ENCODE measurements around the gene ZFP3. TPM values are rescaled to one million over a fixed set of nuclear protein-coding genes. Genes with fewer than 3 reads are reported as not detected.
"Not testable (repeated sequence)": the region's sequence is repeated elsewhere in the genome, so short reads cannot be mapped to it uniquely, and the experiment has no call there.

Gene ZFP3
- total RNA-seq, 1 donor from 2014 or later = 6.3 TPM

- not testable (repeated sequence) for H3K27me3 ChIP-seq (ENCODE audit: control insufficient read depth in 3 of 3, insufficient read depth in 3 of 3, low read length in 3 of 3); H3K36me3 ChIP-seq (ENCODE audit: control insufficient read depth in 3 of 3, insufficient read depth in 3 of 3, low read length in 3 of 3)
Observed at GRCh38 chr17:5130261-5130660, 52.0 kb downstream of the ZFP3 start.

GRCh38 chr17:5130687-5131086, 52.4 kb downstream of the ZFP3 start:
- not testable (repeated sequence) for H3K9ac ChIP-seq (ENCODE audit: low read depth in 1 of 3, low read length in 3 of 3); H3K27ac ChIP-seq (ENCODE audit: low read depth, low read length); H3K4me1 ChIP-seq (ENCODE audit: control insufficient read depth in 3 of 3, insufficient read depth in 3 of 3, low read length in 3 of 3); H3K27me3 ChIP-seq (ENCODE audit: control insufficient read depth in 3 of 3, insufficient read depth in 3 of 3, low read length in 3 of 3); H3K36me3 ChIP-seq (ENCODE audit: control insufficient read depth in 3 of 3, insufficient read depth in 3 of 3, low read length in 3 of 3); H3K4me3 ChIP-seq (ENCODE audit: low read length in 3 of 3); H3K9me3 ChIP-seq (ENCODE audit: control insufficient read depth in 3 of 3, low read length in 3 of 3)

More at GRCh38 chr17:5130261-5130660, 52.0 kb downstream of the ZFP3 start:
- not testable (repeated sequence) for H3K4me1 ChIP-seq (ENCODE audit: control insufficient read depth in 3 of 3, insufficient read depth in 3 of 3, low read length in 3 of 3); H3K27ac ChIP-seq (ENCODE audit: low read depth, low read length); H3K9me3 ChIP-seq (ENCODE audit: control insufficient read depth in 3 of 3, low read length in 3 of 3); H3K4me3 ChIP-seq (ENCODE audit: low read length in 3 of 3); H3K9ac ChIP-seq (ENCODE audit: low read depth in 1 of 3, low read length in 3 of 3)

- H3K4me1 ChIP-seq (ENCODE audit: control insufficient read depth in 3 of 3, insufficient read depth in 3 of 3, low read length in 3 of 3) = no peaks in the 10 kb centered on the region
- no peak overlapping the region for H3K4me3 ChIP-seq (ENCODE audit: low read length in 3 of 3)
- H3K27me3 ChIP-seq (ENCODE audit: control insufficient read depth in 3 of 3, insufficient read depth in 3 of 3, low read length in 3 of 3) = no peaks in the 10 kb centered on the region
- no peak overlapping the region for H3K27ac ChIP-seq (ENCODE audit: low read depth, low read length)
- H3K36me3 ChIP-seq (ENCODE audit: control insufficient read depth in 3 of 3, insufficient read depth in 3 of 3, low read length in 3 of 3) = peaks cover 0 to 2% (median 0%) of the 10 kb centered on the region in 3 donors
- H3K9ac ChIP-seq (ENCODE audit: low read depth in 1 of 3, low read length in 3 of 3) = no peak overlapping the region
- no peaks in the 10 kb centered on the region for H3K9me3 ChIP-seq (ENCODE audit: control insufficient read depth in 3 of 3, low read length in 3 of 3)
Observed at GRCh38 chr17:5131146-5131715, 53.0 kb downstream of the ZFP3 start.

GRCh38 chr17:5131799-5132502, 53.7 kb downstream of the ZFP3 start:
- not testable (repeated sequence) for H3K9ac ChIP-seq (ENCODE audit: low read depth in 1 of 3, low read length in 3 of 3); H3K4me3 ChIP-seq (ENCODE audit: low read length in 3 of 3); H3K27me3 ChIP-seq (ENCODE audit: control insufficient read depth in 3 of 3, insufficient read depth in 3 of 3, low read length in 3 of 3); H3K4me1 ChIP-seq (ENCODE audit: control insufficient read depth in 3 of 3, insufficient read depth in 3 of 3, low read length in 3 of 3); H3K27ac ChIP-seq (ENCODE audit: low read depth, low read length); H3K36me3 ChIP-seq (ENCODE audit: control insufficient read depth in 3 of 3, insufficient read depth in 3 of 3, low read length in 3 of 3); H3K9me3 ChIP-seq (ENCODE audit: control insufficient read depth in 3 of 3, low read length in 3 of 3)

- H3K27ac ChIP-seq (ENCODE audit: low read depth, low read length); H3K27me3 ChIP-seq (ENCODE audit: control insufficient read depth in 3 of 3, insufficient read depth in 3 of 3, low read length in 3 of 3); H3K4me3 ChIP-seq (ENCODE audit: low read length in 3 of 3); H3K36me3 ChIP-seq (ENCODE audit: control insufficient read depth in 3 of 3, insufficient read depth in 3 of 3, low read length in 3 of 3); H3K9ac ChIP-seq (ENCODE audit: low read depth in 1 of 3, low read length in 3 of 3); H3K4me1 ChIP-seq (ENCODE audit: control insufficient read depth in 3 of 3, insufficient read depth in 3 of 3, low read length in 3 of 3); H3K9me3 ChIP-seq (ENCODE audit: control insufficient read depth in 3 of 3, low read length in 3 of 3): not testable (repeated sequence)
Observed at GRCh38 chr17:5132503-5133225, 54.4 kb downstream of the ZFP3 start.

GRCh38 chr17:5133311-5133710, 55.0 kb downstream of the ZFP3 start:
- H3K27me3 ChIP-seq (ENCODE audit: control insufficient read depth in 3 of 3, insufficient read depth in 3 of 3, low read length in 3 of 3) = no peaks in the 10 kb centered on the region
- H3K27ac ChIP-seq (ENCODE audit: low read depth, low read length) = no peak overlapping the region
- no peak overlapping the region for H3K9ac ChIP-seq (ENCODE audit: low read depth in 1 of 3, low read length in 3 of 3)
- no peaks in the 10 kb centered on the region for H3K4me1 ChIP-seq (ENCODE audit: control insufficient read depth in 3 of 3, insufficient read depth in 3 of 3, low read length in 3 of 3)
- H3K4me3 ChIP-seq (ENCODE audit: low read length in 3 of 3) = no peak overlapping the region
- H3K9me3 ChIP-seq (ENCODE audit: control insufficient read depth in 3 of 3, low read length in 3 of 3) = no peaks in the 10 kb centered on the region
- peaks cover 0 to 2% (median 0%) of the 10 kb centered on the region in 3 donors for H3K36me3 ChIP-seq (ENCODE audit: control insufficient read depth in 3 of 3, insufficient read depth in 3 of 3, low read length in 3 of 3)

- H3K36me3 ChIP-seq (ENCODE audit: control insufficient read depth in 3 of 3, insufficient read depth in 3 of 3, low read length in 3 of 3); H3K27me3 ChIP-seq (ENCODE audit: control insufficient read depth in 3 of 3, insufficient read depth in 3 of 3, low read length in 3 of 3); H3K4me1 ChIP-seq (ENCODE audit: control insufficient read depth in 3 of 3, insufficient read depth in 3 of 3, low read length in 3 of 3); H3K27ac ChIP-seq (ENCODE audit: low read depth, low read length); H3K9me3 ChIP-seq (ENCODE audit: control insufficient read depth in 3 of 3, low read length in 3 of 3); H3K9ac ChIP-seq (ENCODE audit: low read depth in 1 of 3, low read length in 3 of 3); H3K4me3 ChIP-seq (ENCODE audit: low read length in 3 of 3): not testable (repeated sequence)
Observed at GRCh38 chr17:5133961-5134360, 55.7 kb downstream of the ZFP3 start.

- H3K9me3 ChIP-seq (ENCODE audit: control insufficient read depth in 3 of 3, low read length in 3 of 3); H3K9ac ChIP-seq (ENCODE audit: low read depth in 1 of 3, low read length in 3 of 3): not testable (repeated sequence)
Observed at GRCh38 chr17:5134571-5134970, 56.3 kb downstream of the ZFP3 start.

GRCh38 chr17:5135131-5135712, 57.0 kb downstream of the ZFP3 start:
- H3K27ac ChIP-seq (ENCODE audit: low read depth, low read length); H3K9ac ChIP-seq (ENCODE audit: low read depth in 1 of 3, low read length in 3 of 3); H3K9me3 ChIP-seq (ENCODE audit: control insufficient read depth in 3 of 3, low read length in 3 of 3); H3K4me1 ChIP-seq (ENCODE audit: control insufficient read depth in 3 of 3, insufficient read depth in 3 of 3, low read length in 3 of 3); H3K36me3 ChIP-seq (ENCODE audit: control insufficient read depth in 3 of 3, insufficient read depth in 3 of 3, low read length in 3 of 3); H3K27me3 ChIP-seq (ENCODE audit: control insufficient read depth in 3 of 3, insufficient read depth in 3 of 3, low read length in 3 of 3); H3K4me3 ChIP-seq (ENCODE audit: low read length in 3 of 3): not testable (repeated sequence)

More at GRCh38 chr17:5134571-5134970, 56.3 kb downstream of the ZFP3 start:
- H3K4me3 ChIP-seq (ENCODE audit: low read length in 3 of 3); H3K27me3 ChIP-seq (ENCODE audit: control insufficient read depth in 3 of 3, insufficient read depth in 3 of 3, low read length in 3 of 3); H3K27ac ChIP-seq (ENCODE audit: low read depth, low read length); H3K36me3 ChIP-seq (ENCODE audit: control insufficient read depth in 3 of 3, insufficient read depth in 3 of 3, low read length in 3 of 3); H3K4me1 ChIP-seq (ENCODE audit: control insufficient read depth in 3 of 3, insufficient read depth in 3 of 3, low read length in 3 of 3): not testable (repeated sequence)

Measured in skeletal muscle tissue (tissue), 4 donors.